A549 (cell line): ENCODE results near the gene SETD7. TPM values are rescaled to one million over a fixed set of nuclear protein-coding genes. Genes with fewer than 3 reads are reported as not detected.

Experiments
- ATAC-seq, 2 experiments: fragments of 200-7000 bp in 1 of 2; fragments of >200 bp in 1 of 2; cut with Nextera tagmentation in 1 of 2; cut with Tn5 transposase in 1 of 2; 3 replicates each; pipeline versions ENCODE4 v1.8.0 to v1.9.1; 2018 to 2020; ENCODE audit warnings: mild to moderate bottlenecking in 1 of 2, moderate library complexity in 1 of 2
- CTCF ChIA-PET: fragments of 300-600 bp; sonication (Branson Sonifier 250); formaldehyde crosslinking; extraction: SDS; loops from one replicate; lab custom pipeline; 2021; ENCODE audit warnings: antibody characterized with exemption, inconsistent platforms; lab: Yijun Ruan, JAX
- POLR2A ChIA-PET: fragments of 350-600 bp; formaldehyde crosslinking; extraction: SDS; loops from one replicate; lab custom pipeline; 2021; ENCODE audit warnings: antibody characterized with exemption, inconsistent platforms; lab: Yijun Ruan, JAX
- DNase-seq, 2 experiments: peaks; one replicate each; pipeline versions ENCODE4 v3.0.0 to v3.0.0-alpha.2; 2011 to 2016; ENCODE audit warnings: low read depth in 1 of 2, low spot score in 1 of 2
- FAIRE-seq: peaks from 2 replicates; lab custom pipeline; 2011; peaks lifted over from hg19 to GRCh38; lab: Jason Lieb, UNC
- H3K27ac ChIP-seq, 2 experiments: fragments of >200 bp; sonication (Bioruptor Twin); formaldehyde crosslinking; 3 replicates each; pipeline ENCODE4 v1.5.1; 2016 to 2017
- H3K4me1 ChIP-seq: fragments of >200 bp; sonication (Bioruptor Twin); formaldehyde crosslinking; 3 replicates; pipeline ENCODE4 v1.6.1; 2016
- H3K4me2 ChIP-seq: fragments of >200 bp; sonication (Bioruptor Twin); formaldehyde crosslinking; 3 replicates; pipeline ENCODE4 v1.6.1; 2016
- H3K4me3 ChIP-seq: fragments of >200 bp; sonication (Bioruptor Twin); formaldehyde crosslinking; 3 replicates; pipeline ENCODE4 v1.5.1; 2016
- H3K9me3 ChIP-seq: fragments of >200 bp; sonication (Bioruptor Twin); formaldehyde crosslinking; 3 replicates; pipeline ENCODE4 v1.6.1; 2016
- ATOH8 ChIP-seq: fragments of 250-450 bp; sonication (Bioruptor Pico); IDR thresholded peaks from 2 replicates; pipeline ENCODE4 v1.5.0; 2020; ENCODE audit warnings: low read depth, mild to moderate bottlenecking, moderate library complexity
- BCL3 ChIP-seq: fragments of >200 bp; sonication (Bioruptor Twin); formaldehyde crosslinking; IDR thresholded peaks from 3 replicates; pipeline ENCODE4 v1.6.1; 2016
- CEBPB ChIP-seq, 2 experiments: fragments of >200 bp in 1 of 2; sonication (Bioruptor Twin) in 1 of 2; formaldehyde crosslinking in 1 of 2; IDR thresholded peaks; 2 replicates each; pipeline ENCODE4 v1.6.1; 2012 to 2016
- CTCF ChIP-seq: fragments of >200 bp; sonication (Bioruptor Twin); formaldehyde crosslinking; IDR thresholded peaks from 3 replicates; pipeline ENCODE4 v1.5.1; 2016
- E2F6 ChIP-seq: IDR thresholded peaks from 2 replicates; pipeline ENCODE4 v1.6.1; 2012; ENCODE audit warnings: low read depth, borderline replicate concordance
- EHMT2 ChIP-seq: fragments of 200-600 bp; sonication (generic); IDR thresholded peaks from 2 replicates; pipeline ENCODE4 v1.6.1; 2016; ENCODE audit warnings: antibody characterized with exemption, low read depth, mild to moderate bottlenecking, moderate library complexity
- EP300 ChIP-seq, 2 experiments: fragments of >200 bp; sonication (Bioruptor Twin); formaldehyde crosslinking; IDR thresholded peaks; 2 replicates in 1 of 2; 3 replicates in 1 of 2; pipeline ENCODE4 v1.6.1; 2016 to 2017
- FOSB ChIP-seq: fragments of 250-450 bp; sonication (Bioruptor Pico); IDR thresholded peaks from 2 replicates; pipeline ENCODE4 v1.5.0; 2020; ENCODE audit warnings: mild to moderate bottlenecking, moderate library complexity
- FOXS1 ChIP-seq: fragments of 250-450 bp; sonication (Bioruptor Pico); IDR thresholded peaks from 2 replicates; pipeline ENCODE4 v1.5.0; 2020; ENCODE audit warnings: mild to moderate bottlenecking, moderate library complexity
- HOXB13 ChIP-seq: fragments of 250-450 bp; sonication (Bioruptor Pico); IDR thresholded peaks from 2 replicates; pipeline ENCODE4 v1.5.0; 2020; ENCODE audit warnings: low read depth, mild to moderate bottlenecking, moderate library complexity
- JUN ChIP-seq, 2 experiments: fragments of >200 bp; sonication (Bioruptor Twin); formaldehyde crosslinking; IDR thresholded peaks; 2 replicates in 1 of 2; 3 replicates in 1 of 2; pipeline ENCODE4 v1.6.1; 2016 to 2017
- MAFK ChIP-seq: fragments of 450-650 bp; IDR thresholded peaks from 2 replicates; pipeline ENCODE4 v1.6.1; 2014; ENCODE audit not compliant: partially characterized antibody
- MYC ChIP-seq: IDR thresholded peaks from 2 replicates; pipeline ENCODE4 v1.6.1; 2012; ENCODE audit warnings: mild to moderate bottlenecking, inconsistent platforms, low read length, improper control_type of control experiment, borderline replicate concordance
- NPAS2 ChIP-seq: fragments of 250-450 bp; sonication (Bioruptor Pico); IDR thresholded peaks from 2 replicates; pipeline ENCODE4 v1.8.0; 2022; ENCODE audit warnings: mild to moderate bottlenecking, moderate library complexity, borderline replicate concordance
- POLR2A ChIP-seq: IDR thresholded peaks from 2 replicates; pipeline ENCODE4 v1.6.1; 2012; ENCODE audit warnings: mild to moderate bottlenecking, low read length
- RCOR1 ChIP-seq: fragments of 150-350 bp; IDR thresholded peaks from 2 replicates; pipeline ENCODE4 v1.6.1; 2014; ENCODE audit warnings: antibody characterized with exemption, low read length, low read depth
- RFX5 ChIP-seq: fragments of 450-650 bp; IDR thresholded peaks from 2 replicates; pipeline ENCODE4 v1.7.1; 2014; ENCODE audit warnings: antibody characterized with exemption, mild to moderate bottlenecking, moderate library complexity
- RNF2 ChIP-seq: fragments of 200-600 bp; sonication (generic); IDR thresholded peaks from 2 replicates; pipeline ENCODE4 v1.6.1; 2016; ENCODE audit warnings: low read depth, mild to moderate bottlenecking, antibody characterized with exemption, moderate library complexity, borderline replicate concordance
- SMC3 ChIP-seq: fragments of >200 bp; sonication (Bioruptor Twin); formaldehyde crosslinking; IDR thresholded peaks from 3 replicates; pipeline ENCODE4 v1.6.1; 2018; ENCODE audit warnings: inconsistent platforms
- TFCP2L1 ChIP-seq: fragments of 250-450 bp; sonication (Bioruptor Pico); IDR thresholded peaks from 2 replicates; pipeline ENCODE4 v1.5.0; 2021; ENCODE audit warnings: mild to moderate bottlenecking
- ZNF302 ChIP-seq: fragments of 250-450 bp; sonication (Bioruptor Pico); IDR thresholded peaks from 2 replicates; pipeline ENCODE4 v1.9.0; 2021; ENCODE audit warnings: inconsistent platforms, mild to moderate bottlenecking, moderate library complexity
- ZSCAN20 ChIP-seq: fragments of 250-450 bp; sonication (Bioruptor Pico); IDR thresholded peaks from 2 replicates; pipeline ENCODE4 v1.8.0; 2022; ENCODE audit warnings: mild to moderate bottlenecking, moderate library complexity
- WGBS: methylation state at CpG from one replicate; pipeline ENCODE4 v1.1.6; 2017; ENCODE audit errors: missing lambda C conversion rate; 5-methylcytosine and 5-hydroxymethylcytosine counted together
- polyA plus RNA-seq, 4 experiments: library from polyadenylated mRNA; depleted of rRNA in 3 of 4; stranded (reverse); fragments of >200 nt; fragmentation: RNase III in 1 of 4; extraction: RNeasy Plus Mini Kit Qiagen cat#74134 plus additional on column Dnase treatment in 1 of 4; gene quantifications; 2 replicates in 3 of 4; 3 replicates in 1 of 4; pipeline ENCODE4 v1.2.3, GENCODE V29; 2011 to 2017

SETD7 gene
- polyA plus RNA-seq, 2 of the 4 experiments (the other 2 are of a cell fraction), result 30.6 to 39.1 TPM

- DNase-seq, result no peak
- Histone ChIP-seq H3K4me2 (no peak overlapping the region), H3K9me3 (no peaks in the 10 kb centered on the region), H3K4me3 (no peak overlapping the region), H3K4me1 (no peaks in the 10 kb centered on the region), H3K27ac (no peak overlapping the region)
- WGBS, result 75% methylated on average over 4 of the region's 4 CpGs
- ATAC-seq, result no peak
- POLR2A ChIA-PET, result no interaction called here
- FAIRE-seq, result no peak
- CTCF ChIA-PET, result interaction anchor here (0.6 to 2.0 kb wide), 3 partner anchors 18 to 218 kb away, joined by 3 to 6 read pairs (median 3); no protein-coding TSS in a partner anchor
- TF ChIP-seq BCL3 (no peak), RCOR1 (no peak), POLR2A (no peak), SMC3 (no peak), EHMT2 (no peak), ZNF302 (CRISPR knock-in tag) (no peak), ZSCAN20 (CRISPR knock-in tag) (no peak), JUN (IDR thresholded peaks at IDR 0.05) (no peak)
Measured at GRCh38 chr4:139515531-139515958, 40.5 kb downstream of the SETD7 start.

GRCh38 chr4:139514382-139515059 is 41.5 kb downstream of the SETD7 start:
- no peak for DNase-seq
- CTCF ChIA-PET, result interaction anchor here (1.1 to 2.0 kb wide), 3 partner anchors 14 to 31 kb away, joined by 3 to 6 read pairs (median 4); no protein-coding TSS in a partner anchor
- no peak for ATAC-seq
- FAIRE-seq, result no peak
- POLR2A ChIA-PET, result no interaction called here
- no peaks in the 10 kb centered on the region for H3K4me1 ChIP-seq
- H3K4me3 ChIP-seq, result no peak overlapping the region
- no peaks in the 10 kb centered on the region for H3K9me3 ChIP-seq
- WGBS, result 94% methylated on average over 8 of the region's 8 CpGs
- H3K4me2 ChIP-seq, result no peak overlapping the region
- no peak overlapping the region for H3K27ac ChIP-seq
- TF ChIP-seq FOSB (CRISPR knock-in tag), result no peak
- no peak for TF ChIP-seq RCOR1
- TF ChIP-seq NPAS2 (CRISPR knock-in tag), result no peak
- no peak for TF ChIP-seq HOXB13 (CRISPR knock-in tag)
- TF ChIP-seq CEBPB (IDR thresholded peaks at IDR 0.05), result no peak
- no peak for TF ChIP-seq MAFK
- TF ChIP-seq RFX5, result no peak
- TF ChIP-seq RNF2, result no peak
- TF ChIP-seq TFCP2L1, result no peak
- TF ChIP-seq MYC, result no peak
- no peak for TF ChIP-seq E2F6
- no peak for TF ChIP-seq ATOH8
- no peak for TF ChIP-seq EP300 (IDR thresholded peaks at IDR 0.05)
- TF ChIP-seq CTCF, result no peak
- no peak for TF ChIP-seq FOXS1
